GM12874 (cell line): Measurements from ENCODE around the gene PLXNB2.

ENCODE experiments used
- TF ChIP-seq, protein P1 (sequence below): IDR thresholded peaks from 2 replicates; pipeline ENCODE4 v1.5.1; 2011; ENCODE audit warnings: low read depth, mild to moderate bottlenecking, control low read depth, low read length, moderate library complexity; ENCODE audit not compliant: insufficient read depth

PLXNB2 gene

DNA sequence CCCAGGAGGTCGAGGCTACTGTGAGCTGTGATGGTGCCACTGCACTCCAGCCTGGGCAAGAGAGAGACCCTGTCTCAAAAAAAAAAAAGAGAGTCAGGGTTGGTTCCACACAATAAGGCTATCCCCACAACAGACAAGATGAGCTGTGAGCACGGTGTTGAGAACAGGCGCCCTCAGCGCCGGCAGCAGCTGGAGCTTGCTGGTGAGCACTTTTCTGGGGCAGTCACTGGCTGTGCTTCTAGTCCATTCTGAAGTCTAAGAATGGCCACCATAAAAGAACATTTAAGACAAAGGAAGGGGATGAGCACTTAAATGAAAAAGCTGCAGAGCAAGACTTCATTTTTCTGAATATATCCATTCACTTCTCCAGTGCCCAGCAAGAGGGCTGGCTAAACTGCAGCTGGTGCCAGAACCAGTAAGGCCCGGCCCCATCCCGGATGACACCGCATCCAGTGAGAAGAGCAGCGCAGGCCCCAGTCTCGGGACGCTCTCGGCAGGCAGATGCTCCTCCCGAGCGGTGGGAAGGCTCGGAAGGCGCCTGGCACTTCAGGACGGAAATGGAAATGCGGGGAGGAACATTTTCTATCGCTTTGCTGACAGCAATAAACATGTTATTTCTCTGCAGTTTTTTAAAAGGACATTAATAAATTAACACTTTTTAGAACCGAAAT is 74.8 kb downstream of the PLXNB2 start:
- TF ChIP-seq, protein P1, sequence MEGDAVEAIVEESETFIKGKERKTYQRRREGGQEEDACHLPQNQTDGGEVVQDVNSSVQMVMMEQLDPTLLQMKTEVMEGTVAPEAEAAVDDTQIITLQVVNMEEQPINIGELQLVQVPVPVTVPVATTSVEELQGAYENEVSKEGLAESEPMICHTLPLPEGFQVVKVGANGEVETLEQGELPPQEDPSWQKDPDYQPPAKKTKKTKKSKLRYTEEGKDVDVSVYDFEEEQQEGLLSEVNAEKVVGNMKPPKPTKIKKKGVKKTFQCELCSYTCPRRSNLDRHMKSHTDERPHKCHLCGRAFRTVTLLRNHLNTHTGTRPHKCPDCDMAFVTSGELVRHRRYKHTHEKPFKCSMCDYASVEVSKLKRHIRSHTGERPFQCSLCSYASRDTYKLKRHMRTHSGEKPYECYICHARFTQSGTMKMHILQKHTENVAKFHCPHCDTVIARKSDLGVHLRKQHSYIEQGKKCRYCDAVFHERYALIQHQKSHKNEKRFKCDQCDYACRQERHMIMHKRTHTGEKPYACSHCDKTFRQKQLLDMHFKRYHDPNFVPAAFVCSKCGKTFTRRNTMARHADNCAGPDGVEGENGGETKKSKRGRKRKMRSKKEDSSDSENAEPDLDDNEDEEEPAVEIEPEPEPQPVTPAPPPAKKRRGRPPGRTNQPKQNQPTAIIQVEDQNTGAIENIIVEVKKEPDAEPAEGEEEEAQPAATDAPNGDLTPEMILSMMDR, result no peak

DNA sequence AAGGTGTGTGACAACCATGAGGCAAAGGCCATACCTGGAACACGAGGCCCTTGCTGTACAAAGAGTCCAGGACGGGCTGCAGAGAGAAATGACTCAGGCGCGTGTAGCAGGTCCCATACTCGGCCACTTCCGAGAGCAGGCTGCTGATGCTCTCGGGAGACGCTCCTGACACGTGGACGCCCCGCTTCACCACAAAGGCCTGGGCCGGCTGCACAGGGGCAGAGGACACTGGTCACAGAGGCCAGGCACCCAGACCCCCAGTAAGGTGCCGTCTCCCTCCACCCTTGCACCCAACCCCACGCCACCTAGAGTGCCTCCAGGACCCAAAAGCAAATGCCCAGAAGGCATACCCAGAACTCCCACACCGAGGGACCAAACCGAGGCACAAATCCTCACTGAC is 78.1 kb downstream of the PLXNB2 start:
- TF ChIP-seq, protein P1, result no peak

DNA sequence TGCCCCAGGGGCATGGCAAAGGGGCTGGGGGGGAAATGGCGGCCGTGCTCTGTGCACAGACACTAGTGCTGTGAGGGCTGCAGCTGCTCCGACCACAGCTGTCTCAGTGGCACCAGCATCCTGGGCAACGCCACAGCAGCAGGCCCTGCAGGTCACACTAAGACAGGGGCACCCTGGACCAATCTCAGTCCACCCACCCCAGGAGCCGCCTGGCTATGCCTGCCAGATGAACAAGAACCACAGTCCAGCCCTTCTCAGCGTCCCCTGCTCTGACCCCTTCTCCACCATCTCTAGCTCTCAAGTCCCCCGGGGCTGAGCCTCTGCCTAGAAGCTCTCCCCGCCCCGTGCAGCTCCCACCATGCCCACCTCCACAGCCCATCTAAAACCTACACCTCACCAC is 79.1 kb downstream of the PLXNB2 start:
- TF ChIP-seq, protein P1, result no peak

DNA sequence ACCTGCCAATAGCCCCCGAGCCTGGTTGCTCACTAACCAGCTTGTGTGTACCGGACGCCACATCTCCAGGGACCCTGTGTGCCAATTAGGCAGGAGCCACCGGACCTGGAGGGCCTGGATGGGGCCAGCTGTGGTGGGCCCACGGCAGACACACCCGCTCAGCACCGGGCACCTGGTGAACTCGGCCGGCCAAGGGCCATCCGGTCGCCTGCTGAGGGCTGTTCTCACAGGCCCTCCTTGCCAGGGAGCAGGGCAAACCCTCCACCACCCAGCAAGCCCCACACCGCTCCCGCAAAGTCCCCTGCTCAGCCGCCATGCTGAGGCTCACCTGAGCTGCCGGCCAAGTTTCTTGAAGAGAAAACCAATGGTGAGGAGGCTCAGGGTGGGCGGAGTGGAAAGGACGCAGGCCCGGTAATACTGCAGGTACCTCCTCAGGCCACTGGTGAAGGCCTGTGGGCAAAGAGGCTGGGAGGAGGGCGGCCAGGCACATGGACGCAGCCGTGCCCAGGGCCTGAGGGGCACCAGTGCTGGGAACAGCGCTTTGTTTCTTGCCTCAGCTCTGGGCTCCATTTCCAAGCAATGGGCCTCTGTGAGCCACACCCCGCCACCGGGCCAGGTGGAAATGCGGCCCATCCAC is 79.7 kb downstream of the PLXNB2 start:
- TF ChIP-seq, protein P1, result no peak

DNA sequence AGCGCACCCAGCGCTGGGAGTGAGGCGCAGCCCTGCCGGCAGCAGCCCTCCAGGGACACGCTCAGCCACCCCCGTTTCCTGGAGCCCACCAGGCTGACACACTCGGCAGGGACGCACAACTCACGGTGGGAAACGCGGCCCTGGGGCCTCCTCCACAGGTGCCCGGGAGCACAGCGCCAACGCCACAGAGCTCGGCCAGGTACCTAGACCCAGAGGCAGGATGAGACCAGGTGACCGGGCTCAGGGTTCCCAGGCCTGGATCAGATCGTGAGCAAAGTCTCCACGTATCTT is 80.6 kb downstream of the PLXNB2 start:
- TF ChIP-seq, protein P1, result no peak

DNA sequence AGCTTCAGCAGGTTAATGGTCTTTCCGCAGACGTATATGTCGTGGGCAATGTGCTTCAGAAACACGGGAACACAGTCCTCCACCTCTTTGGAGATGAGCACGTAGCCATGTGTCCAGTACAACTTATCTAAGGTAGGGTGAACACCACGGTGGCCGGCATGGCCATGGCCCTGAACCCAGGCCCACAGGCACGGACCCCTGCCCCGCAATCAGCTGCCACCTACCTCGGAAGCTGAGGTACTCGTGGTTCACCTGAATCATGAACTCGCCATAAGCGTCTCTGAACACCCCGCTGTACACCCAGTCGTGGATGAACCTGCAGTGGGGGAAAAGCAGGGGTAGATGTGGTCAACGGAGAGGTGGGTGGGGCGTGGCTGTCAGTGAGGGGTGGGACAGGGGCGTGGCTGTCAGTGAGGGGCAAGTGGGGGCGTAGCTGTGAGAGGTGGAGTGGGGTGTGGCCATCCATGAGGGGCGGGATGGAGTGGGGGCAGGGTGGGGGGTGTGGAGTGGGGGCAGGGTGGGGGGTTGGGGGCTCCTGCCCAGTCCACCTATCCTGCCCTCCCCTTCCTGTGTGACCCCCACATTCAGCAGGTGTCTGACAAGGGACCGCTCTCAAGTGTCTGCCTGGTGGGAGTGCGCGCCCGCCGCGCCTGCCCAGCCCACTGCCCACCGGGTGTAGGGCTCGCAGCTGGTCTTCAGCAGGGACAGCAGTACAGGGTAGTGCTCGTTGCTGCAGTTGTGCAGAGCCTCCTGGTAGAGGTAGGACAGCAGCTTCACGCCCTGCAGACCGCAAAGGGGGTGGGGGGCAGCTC is 81.2 kb downstream of the PLXNB2 start:
- TF ChIP-seq, protein P1, result no peak

DNA sequence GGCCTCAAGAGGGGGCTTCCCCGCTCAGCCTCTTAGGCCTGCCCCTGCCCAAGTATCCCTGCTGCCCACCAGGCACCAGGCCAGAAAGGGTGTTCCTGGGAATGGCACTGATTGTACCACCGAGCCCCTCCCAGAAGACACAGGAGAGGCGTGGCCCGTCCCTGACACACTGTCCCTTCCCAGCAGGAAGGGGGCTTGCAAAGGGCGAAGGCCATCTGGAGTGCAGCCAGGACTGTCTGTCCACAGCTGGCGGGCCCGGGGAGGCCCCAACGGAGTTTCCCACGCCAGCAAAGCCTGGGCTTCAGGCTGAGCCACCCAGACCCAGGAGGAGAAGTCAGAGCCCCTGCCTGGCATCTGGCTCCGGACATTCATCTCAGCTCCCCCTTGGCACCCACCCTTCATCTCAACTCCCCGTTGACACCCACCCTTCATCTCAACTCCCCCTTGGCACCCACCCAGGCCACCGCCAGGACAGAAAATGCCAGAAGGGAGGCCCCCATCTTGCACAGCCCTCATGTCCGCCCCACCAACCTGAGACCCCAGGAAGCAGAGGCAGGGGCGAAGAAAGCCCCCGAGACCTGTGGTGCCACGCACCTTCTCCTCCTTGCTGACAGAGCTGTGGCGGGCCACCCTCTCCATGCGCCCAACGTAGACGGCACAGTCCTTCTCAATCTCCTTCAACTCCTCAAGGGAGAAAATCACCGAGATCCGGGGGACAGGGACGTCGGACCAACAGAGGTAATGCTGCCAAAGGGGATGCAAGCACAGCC is 82.1 kb downstream of the PLXNB2 start:
- TF ChIP-seq, protein P1, result no peak
